T1000 (cell line): ENCODE results near the gene RBMS3.

Source experiments
- DNase-seq: peaks from one replicate; lab custom pipeline; 2025; ENCODE audit warnings: mixed read lengths; lab: John Stamatoyannopoulos, UW

RBMS3 gene

DNA sequence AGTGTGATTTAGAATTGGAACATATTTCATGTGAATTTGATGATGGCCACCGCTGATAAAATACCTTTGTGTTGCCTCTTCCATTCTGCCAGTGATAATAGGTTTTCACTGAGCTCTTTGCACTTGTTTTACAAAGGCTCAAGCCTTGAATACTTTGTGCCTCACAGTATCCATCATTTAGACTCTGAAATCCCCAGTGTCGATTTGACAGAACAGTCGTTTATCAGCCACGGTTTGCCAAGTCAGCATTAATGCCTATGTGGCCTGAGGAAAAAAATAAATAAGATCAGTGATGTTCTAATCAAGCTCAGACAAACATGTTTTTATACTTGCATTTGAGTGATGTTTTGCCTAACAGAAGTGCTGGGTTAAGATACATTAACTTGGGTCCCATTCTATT, 399.1 kb downstream of the RBMS3 start:
- no peak for DNase-seq

DNA sequence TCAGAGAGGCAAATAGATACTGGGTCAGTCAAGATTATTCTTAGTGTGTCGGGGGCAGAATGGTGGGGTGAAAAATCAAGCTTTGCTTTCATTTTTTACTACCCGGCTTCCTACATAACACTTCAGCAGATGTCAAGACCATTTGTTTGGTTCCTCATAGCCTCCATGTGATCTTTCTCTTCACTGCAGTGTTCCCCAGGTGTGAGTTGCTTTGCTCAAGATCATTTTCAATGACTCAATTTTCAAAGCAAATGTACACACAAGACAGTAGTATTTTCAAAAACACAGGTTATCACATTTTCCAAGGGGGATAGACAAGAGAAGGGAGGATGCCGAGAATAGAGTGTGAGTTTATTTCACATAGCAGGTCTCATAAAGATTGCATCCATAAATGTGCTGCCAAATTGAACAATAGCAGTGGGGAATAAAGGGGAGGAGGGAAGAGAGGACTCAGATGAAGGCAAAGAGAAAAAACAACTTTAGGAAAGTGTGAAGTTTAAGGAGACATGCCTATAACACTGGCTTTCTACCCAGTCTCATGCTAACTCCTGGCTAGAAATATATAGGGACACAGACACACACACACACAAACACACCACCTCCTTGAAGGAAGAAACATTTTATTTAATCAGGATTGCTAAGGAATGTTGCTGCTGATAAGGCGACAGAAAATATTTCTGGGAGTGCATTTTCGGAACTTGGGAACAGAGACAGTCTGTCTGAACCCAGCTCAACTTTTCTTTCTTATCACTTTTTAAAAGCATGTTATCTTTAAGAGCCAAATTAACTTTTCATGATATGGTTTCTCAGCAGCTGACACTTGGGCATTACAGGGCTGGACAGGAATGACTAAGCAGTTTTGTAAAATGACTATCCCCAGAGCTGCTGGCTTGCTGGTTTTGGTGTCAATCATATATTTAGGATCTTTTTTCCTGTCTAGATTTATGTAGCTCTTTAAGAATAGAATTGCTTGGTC, 402.4 kb downstream of the RBMS3 start:
- no peak for DNase-seq

DNA sequence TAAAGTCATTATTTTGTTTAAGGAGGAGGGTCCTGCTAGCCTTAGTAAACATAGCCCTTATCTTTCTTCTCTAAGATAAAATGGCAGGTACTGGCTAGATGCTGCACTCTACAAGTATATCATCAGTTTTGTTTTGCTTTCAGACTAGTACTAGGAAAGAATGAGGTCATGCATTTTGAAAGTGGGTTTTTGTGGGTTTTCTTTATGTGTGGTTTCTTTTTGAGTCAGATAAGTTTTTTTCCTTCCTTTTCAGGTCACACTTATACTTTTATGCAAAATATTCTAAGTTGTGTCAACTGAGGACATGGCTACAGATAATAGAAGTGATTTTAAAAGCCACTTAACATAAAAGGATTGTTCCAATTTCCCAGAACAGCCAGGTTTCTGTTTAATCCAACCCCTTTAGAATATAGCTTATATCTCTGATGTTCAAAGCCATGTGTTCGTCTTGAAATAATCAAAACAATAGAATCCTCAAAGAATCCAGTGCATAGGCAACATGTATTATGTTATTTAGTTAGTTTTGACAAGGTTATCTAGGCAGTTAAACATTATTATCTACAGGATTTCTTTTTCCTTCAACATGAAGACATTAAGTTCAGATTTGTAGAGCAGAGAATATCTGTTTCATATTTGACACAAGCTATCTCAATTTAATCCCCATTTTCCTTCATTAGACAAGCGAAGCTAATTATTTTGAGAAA, 406.2 kb downstream of the RBMS3 start:
- no peak for DNase-seq

DNA sequence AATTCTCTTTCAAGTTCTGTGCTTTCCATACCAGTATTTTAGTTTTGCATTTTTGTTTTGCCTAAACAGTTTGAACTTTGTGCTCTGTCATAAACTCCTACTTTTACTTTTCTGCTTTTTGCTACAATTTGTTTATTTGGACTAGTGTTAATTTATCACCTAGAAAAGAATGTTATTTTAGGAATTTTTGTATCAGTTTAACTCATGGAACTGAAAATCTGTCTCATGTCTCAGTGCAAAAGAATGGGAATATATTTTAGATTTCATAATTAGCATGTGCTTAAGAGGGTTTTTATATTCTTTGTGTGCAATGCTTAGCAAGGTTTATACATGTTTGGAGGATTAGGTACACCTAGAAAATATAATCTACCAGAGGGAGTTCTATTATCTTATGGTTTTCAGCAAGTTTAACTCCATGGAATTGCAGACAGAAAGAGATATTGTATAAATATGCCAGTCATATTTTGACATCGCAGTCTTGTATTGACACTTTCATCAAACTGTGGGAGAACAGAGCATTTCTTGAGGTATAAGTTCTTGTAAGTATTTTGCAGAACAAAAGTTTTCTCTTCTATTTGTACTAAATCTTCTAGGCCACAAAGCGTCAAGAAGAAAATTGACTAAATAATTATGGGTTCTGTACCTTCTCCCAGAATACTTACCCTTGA, 409.9 kb downstream of the RBMS3 start:
- no peak for DNase-seq

DNA sequence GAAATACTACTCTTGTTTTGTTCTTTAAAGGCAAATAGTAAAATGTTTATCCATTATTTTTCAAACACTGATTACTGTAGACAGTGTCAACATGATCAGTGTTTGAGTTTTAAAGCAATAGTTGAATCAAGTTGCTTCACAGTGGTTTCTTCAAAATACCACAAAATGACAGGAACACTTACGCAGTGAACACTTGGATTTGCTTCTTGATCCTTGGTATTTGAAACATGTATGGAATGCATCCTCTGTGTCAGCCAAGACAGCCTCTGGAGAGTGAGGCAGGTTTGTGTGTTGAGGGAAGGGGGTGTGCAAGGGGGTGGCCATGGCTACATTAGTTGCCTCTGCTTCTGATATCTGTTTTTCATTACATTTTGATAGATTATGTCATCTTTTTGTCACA, 413.0 kb downstream of the RBMS3 start:
- peak; percentile 24 for DNase-seq

DNA sequence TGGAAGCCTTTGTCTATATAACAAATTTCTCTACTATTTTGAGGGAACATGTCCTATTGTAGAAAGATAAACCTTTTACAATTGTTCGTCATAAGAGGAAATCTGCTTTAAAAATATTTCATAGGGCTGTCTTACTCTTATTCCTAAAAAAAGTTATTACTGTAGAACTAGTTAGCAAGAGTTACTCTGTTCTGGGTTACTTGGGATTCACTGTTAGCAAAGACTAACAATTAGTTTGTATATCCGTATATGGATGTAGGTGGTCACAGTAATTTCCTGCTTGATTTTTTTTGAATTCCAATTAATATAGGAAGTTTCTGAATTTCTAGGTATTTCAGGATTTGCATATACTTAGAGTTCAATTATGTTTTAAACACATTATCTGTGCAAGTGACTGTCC, 413.5 kb downstream of the RBMS3 start:
- no peak for DNase-seq

DNA sequence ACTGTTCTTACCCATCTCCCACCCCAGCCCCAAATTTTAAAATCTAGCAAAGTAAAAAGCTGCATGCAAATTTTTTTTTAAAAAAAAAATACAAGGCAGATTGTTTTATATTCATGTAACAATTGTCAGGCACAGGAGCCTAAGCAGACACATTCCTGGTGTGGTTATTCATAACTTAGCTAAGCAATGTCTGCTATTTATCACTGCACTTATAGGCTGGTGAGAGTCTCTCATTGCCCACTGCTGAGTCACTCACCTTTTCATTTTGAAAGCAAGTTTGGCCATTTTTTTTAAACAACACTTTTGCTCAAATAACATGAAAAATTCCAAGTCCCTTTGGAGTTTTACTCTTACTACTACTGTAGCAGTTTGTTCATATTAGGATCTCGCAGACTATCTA, 413.9 kb downstream of the RBMS3 start:
- peak; percentile 14 for DNase-seq

DNA sequence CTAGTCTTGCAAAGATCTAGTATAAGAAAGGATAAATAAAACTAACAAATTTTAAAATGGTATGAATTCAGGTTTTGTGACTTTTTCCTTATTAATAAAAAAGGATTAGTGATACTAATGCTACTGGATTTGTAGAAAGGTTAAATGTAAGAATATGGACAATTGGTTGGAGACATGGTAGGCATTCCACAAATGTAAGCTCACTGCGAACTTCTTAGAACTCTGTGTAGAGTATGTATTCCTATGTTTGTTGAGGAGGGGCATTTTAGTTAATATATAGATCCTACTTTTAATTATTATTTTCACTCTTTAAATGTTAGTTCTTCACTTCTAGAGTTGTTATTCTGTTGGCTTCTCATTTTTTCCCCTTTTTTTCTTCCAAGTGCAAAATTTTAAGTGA, 414.3 kb downstream of the RBMS3 start:
- DNase-seq = no peak

DNA sequence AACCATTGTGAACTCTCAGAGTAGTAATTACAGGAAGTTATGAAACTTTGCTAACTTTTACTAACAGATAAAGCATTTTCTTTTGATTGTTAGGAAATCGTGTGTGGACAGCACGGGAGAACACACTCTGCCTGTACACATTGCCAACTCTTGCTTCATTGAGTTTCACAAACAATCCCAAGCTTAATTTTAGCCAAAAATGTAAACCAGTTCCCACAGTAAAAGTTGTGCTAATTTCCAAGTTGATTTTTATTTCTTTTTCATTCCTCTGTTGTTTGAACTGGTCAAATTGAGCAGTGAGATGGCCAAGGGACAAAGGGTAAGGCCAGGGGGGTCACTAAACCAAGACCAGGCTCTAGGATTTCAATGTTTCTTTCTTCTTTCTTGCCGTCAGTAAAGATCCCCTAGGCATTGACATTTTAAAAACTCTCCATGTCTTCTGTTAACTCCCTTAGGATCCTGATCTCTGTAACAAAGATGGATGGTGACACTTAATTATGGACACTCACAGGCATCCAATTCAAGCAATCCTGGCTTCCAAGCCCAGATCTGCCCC, 414.9 kb downstream of the RBMS3 start:
- no peak for DNase-seq

DNA sequence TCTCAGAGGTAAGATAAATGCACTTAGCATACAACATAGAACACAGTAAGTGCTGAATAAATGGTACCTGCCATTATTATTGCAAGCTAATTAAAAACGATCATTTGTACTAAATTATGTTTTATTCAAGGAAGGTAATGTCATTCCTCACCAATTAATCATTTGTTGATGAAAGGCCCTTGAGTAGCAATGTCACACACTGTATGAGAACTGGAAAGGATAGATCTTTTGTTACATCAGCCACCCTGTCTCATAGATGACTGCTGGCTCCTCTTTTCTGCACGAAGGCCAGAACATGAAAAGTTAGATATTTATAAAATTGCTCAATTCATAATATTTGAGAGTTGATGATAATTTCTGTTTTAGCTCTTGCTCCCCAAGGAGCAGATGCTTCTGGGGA, 415.4 kb downstream of the RBMS3 start:
- no peak for DNase-seq

DNA sequence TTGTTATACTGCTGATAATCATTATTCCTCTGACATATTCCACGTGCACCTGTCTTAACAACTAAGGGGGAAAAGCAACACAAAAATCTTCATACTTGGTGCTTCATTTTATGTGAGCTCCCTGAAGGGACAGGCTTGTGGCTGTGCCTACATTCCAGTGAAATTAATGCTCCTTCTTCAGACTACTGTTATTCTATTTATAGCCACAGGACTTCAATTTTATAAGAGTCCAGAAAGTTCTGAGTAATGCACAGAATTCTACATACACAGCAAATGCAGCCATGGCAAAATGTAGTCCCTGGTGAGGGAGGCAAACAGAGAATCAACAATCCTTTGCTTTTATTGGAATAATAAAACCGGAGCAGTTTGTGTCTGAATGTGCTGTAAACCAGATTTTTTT, 417.1 kb downstream of the RBMS3 start:
- DNase-seq = no peak

DNA sequence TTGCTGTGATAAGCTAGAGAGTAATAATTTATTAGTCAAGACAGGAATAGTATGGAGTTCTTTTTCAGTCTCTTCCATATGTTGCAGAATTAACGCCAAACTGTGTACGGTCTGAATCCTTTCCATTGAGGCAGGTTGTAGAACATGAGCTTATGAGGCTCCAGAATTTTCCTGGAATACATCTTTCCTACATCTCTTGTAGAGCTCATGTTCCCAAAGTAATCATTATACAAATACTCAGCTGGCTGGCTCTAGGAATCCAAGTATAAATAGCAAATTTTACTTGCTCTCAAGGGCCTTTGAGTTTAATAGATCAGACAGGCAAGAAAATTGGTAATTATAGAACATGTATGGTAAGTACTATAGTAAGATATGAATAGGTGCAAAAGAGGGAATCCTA, 419.4 kb downstream of the RBMS3 start:
- DNase-seq = no peak

DNA sequence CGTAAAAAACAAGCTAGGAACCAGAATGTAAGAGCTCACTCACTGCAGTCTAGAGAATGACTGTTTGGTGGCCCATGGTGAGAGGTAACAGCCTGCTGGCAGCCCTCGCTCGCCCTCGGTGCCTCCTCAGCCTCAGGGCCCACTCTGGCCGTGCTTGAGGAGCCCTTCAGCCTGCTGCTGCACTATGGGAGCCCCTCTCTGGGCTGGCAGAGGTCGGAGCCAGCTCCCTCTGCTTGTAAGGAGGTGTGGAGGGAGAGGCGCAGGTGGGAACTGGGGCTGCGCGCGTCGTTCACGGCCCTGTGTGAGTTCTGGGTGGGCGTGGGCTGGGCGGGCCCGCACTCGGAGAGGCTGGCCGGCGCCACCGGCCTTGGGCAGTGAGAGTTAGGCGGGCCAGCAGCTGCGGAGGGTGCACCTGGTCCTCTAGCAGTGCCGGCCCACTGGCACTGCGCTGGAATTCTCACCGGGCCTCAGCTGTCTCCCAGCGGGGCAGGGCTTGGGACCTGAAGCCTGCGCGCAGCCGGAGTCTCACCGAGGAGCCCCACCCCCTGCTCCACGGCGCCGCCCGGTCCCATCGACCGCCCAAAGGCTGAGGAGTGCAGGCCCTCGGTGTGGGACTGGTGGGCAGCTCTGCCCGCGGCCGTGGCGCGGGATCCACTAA, 420.6 kb downstream of the RBMS3 start:
- DNase-seq = no peak

DNA sequence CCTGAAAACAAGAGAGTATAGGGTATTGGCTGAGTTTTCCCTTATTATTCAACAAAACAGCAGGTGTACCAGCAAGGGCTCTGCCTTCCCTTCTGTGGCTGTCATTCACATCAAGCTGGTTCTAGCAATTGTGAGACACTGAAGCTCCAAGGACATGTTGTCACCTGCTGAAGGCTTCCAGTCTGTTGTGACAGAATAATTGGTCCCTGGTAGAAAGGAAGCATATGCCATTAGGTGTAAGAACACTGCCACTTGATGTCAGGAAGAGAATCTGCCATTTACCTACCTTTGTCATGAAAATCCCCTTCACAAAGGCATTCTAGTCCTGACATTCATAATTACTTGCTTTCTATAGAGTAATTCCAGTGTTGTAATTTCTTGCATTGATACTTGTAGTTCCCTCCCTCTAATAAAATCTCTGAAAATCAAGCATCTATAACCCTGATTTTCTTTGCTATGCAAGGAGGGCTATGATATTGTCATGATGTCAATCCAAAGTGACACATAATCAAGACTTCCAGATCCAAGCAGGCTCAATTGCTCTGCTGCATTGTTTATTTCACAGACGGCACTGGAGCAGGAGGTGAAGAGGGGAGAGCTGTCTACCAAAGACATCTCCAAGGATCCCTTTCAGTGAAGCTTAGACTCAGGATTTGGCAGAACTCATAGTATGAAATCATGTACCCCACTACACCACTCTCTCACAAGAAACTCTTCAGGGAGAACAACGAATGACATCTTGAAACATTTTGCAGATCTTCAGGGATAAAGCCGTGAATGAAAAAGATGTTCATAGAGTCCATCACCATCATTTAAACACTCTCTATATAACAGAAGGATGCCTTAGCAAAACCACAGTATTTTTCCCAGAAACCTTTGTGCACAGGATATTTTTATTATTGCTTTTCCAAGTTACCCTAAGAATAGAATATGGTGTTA, 425.3 kb downstream of the RBMS3 start:
- no peak for DNase-seq

DNA sequence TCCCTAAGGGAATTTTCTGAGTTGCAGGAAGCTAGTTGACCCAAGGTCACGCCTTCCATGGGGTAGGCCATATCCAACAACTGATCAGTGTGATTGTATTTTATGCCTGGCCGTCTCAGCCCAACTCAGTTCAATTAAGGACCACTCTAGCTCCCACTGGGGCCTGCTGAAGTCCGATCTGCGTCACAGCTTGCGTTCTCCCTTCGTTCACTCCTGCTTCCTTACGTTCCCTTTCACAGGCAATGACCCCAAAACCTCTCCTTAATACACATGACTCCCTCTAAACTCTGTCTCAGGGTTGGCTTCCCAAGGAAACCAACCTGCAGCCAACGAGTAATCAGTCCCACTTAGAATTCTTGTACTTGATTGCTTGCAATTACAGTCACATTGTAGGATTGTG, 428.0 kb downstream of the RBMS3 start:
- DNase-seq = no peak

DNA sequence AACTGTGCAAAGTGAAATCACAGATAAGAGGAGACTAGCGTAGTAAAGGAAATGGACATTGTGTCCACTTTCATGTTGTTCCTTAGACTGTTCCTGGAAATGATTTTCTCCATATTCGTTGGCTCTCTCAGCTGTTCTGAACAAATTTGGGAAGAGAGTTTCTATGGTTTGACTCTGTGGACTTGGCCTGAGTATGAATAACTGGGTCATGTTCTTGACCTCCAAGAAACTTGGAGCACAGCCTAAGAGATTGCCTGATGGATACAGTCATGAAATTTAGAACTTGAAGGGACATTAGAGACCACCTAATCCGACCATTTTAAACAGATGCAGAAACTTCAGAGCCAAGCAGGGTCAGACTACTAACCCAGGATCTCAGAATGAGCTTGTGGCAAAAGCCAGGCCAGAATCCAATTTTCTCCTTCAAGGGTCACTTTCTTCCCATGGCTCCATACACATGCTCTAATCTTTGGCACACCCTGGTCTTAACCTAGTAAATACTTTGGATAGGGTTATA, 430.4 kb downstream of the RBMS3 start:
- no peak for DNase-seq

DNA sequence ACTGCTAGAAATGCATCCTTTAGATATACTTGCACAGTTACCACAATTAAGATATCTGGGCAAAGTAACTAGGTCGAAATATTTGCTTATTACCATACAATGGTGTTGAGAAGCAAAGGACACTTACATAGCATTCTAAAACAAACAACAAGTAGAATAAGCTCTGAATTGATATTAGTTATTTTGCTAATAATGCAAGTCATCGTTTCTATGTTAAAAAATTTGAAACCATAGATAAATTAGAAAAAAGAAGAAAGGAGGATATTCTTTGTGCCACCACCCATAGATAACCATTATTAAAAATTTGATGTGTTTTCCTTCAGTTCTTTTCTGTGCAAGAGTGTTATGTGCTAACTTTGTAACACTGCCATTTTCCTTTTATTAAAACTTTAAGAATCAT, 435.3 kb downstream of the RBMS3 start:
- DNase-seq = no peak

DNA sequence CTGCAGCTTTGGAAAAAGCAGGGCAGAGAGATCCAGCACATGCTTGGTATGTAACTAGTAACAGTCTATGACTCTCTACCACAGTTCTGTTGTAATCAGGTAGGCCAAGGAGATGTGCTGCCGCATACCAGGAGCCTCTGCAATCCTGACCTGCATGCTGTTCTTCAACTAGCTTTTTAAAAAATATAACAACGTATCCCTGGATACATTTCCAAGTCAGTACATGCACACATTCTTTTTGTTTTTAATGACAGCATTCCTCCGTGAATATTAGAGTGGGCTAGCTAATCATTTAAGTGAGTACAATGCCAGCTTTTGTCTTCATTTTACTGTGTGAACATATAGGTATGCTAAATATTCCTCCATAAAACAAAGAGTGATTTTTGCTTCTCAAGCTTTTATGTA, 437.8 kb downstream of the RBMS3 start:
- no peak for DNase-seq

DNA sequence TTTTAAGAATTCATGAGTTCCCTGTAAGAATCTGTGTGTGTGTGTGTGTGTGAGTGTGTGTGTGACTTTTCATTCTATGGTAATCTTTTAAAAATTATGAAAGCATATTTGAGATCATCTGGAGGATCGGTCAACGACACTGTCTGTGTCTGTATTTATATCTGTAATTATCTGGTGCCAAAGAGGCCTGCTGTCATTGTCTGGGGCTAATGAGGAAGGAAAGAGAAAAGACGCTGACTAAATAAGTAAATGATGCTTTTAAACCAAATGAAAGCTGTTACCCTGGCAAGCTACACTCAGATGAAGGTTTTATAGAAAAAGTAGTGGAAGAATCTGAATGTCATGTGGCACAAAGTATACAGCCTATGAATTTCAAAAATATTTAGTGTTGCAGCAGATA, 439.8 kb downstream of the RBMS3 start:
- no peak for DNase-seq

DNA sequence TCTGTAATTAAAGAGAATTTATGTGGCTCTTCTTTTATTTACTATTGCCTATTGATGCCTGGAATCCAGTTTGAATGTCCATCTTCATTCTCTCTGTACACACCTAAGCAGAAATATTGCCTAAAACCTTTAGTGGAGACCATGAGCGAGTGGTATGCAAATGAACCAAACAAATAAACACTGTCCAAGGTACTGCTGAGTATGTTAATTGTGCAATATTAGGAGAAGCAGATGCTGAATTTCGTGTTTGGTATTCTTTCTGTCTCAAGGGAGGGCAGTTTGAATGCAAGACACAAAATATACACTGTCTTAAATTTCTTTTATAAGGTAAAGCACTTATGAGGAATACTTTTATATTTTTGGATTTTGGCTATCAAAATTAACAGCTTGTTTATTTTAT, 440.9 kb downstream of the RBMS3 start:
- no peak for DNase-seq

DNA sequence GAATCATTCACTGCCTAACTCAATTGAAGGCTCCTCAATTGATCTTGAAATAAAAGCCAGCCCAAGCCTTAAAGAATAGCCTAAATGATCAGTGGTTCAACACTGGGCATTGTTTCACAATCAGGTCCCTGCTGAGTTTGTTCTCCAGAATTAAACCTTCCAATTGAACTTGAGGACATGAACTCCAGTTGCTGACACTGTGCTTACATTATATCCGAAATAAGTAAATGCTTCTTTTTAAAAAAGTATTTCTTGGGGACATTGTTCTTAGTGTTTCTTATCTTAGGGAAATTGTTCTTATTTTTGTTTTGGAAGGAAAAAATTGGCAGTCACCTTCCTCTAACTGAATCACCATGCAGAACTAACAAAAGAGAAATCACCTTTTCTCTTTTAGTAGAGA, 450.2 kb downstream of the RBMS3 start:
- no peak for DNase-seq
